OCI-LY3 (cell line): ENCODE data around the gene BICC1.

ENCODE experiments used
- H2AFZ ChIP-seq: fragments of 200-600, 300-600 bp; shearing (Covaris generic); 2 replicates; pipeline ENCODE4 v1.6.0; 2014; ENCODE audit warnings: antibody characterized with exemption, low read depth, low read length
- H3K27ac ChIP-seq: fragments of 200-600, 300-600 bp; sonication (generic); 2 replicates; pipeline ENCODE4 v1.5.1; 2014; ENCODE audit warnings: mild to moderate bottlenecking, low read length, moderate library complexity, mixed read lengths
- H3K27me3 ChIP-seq: fragments of 200-600, 300-600 bp; sonication (generic); 2 replicates; pipeline ENCODE4 v1.6.1; 2014; ENCODE audit warnings: low read depth, low read length, mixed read lengths
- H3K36me3 ChIP-seq: fragments of 200-600, 300-600 bp; sonication (generic); replicated peaks from 2 replicates; pipeline ENCODE3; 2014; ENCODE audit warnings: low read depth, low read length, mixed read lengths
- H3K4me1 ChIP-seq: fragments of 300-600, 200-600 bp; sonication (generic); 2 replicates; pipeline ENCODE4 v1.6.1; 2014; ENCODE audit warnings: low read length, mixed read lengths
- H3K4me2 ChIP-seq: fragments of 200-600, 300-600 bp; sonication (generic); 2 replicates; pipeline ENCODE4 v1.6.1; 2014; ENCODE audit warnings: low read length, mixed read lengths
- H3K4me3 ChIP-seq: fragments of 300-600, 200-600 bp; sonication (generic); 2 replicates; pipeline ENCODE4 v1.5.1; 2014; ENCODE audit warnings: antibody characterized with exemption, mild to moderate bottlenecking, low read length, moderate library complexity
- H3K79me2 ChIP-seq: fragments of 300-600, 200-600 bp; shearing (Covaris generic); 2 replicates; pipeline ENCODE4 v1.6.1; 2014; ENCODE audit warnings: mild to moderate bottlenecking, low read length, mixed read lengths
- H3K9ac ChIP-seq: fragments of 300-600, 200-600 bp; shearing (Covaris generic); 2 replicates; pipeline ENCODE4 v1.6.0; 2014; ENCODE audit warnings: mild to moderate bottlenecking, low read length, moderate library complexity
- H3K9me3 ChIP-seq: fragments of 200-600, 300-600 bp; shearing (Covaris generic); 2 replicates; pipeline ENCODE4 v1.6.1; 2014; ENCODE audit warnings: low read length, mixed read lengths; ENCODE audit not compliant: insufficient read depth
- H4K20me1 ChIP-seq: fragments of 200-600, 300-600 bp; sonication (generic); 2 replicates; pipeline ENCODE4 v1.6.1; 2016; ENCODE audit warnings: low read length, mixed read lengths; ENCODE audit not compliant: insufficient read depth
- EZH2phosphoT487 ChIP-seq: fragments of 200-600 bp; shearing (Covaris generic); IDR thresholded peaks from 2 replicates; pipeline ENCODE4 v1.6.1; 2018; ENCODE audit warnings: antibody characterized with exemption, mixed run types, low read depth
- TF ChIP-seq, protein P1 (sequence below): fragments of 200-600, 300-600 bp; sonication (generic); IDR thresholded peaks from 2 replicates; pipeline ENCODE4 v1.5.1; 2014; ENCODE audit warnings: antibody characterized with exemption, low read length, low read depth

Gene BICC1

GRCh38 chr10:58515291-58515941 lies 2.7 kb downstream of the BICC1 start:
- Histone ChIP-seq H3K4me1 (no peaks in the 10 kb centered on the region; the same call in 1 of the 2 replicates), H3K36me3 (no peaks in the 10 kb centered on the region), H3K27ac (no peak overlapping the region), H3K4me2 (no peak overlapping the region), H4K20me1 (no peaks in the 10 kb centered on the region), H3K79me2 (no peaks in the 10 kb centered on the region), H3K27me3 (no peaks in the 10 kb centered on the region), H3K9me3 (no peaks in the 10 kb centered on the region), H3K4me3 (no peak overlapping the region), H3K9ac (no peak overlapping the region), H2AFZ (no peak overlapping the region)
- TF ChIP-seq, protein P1, sequence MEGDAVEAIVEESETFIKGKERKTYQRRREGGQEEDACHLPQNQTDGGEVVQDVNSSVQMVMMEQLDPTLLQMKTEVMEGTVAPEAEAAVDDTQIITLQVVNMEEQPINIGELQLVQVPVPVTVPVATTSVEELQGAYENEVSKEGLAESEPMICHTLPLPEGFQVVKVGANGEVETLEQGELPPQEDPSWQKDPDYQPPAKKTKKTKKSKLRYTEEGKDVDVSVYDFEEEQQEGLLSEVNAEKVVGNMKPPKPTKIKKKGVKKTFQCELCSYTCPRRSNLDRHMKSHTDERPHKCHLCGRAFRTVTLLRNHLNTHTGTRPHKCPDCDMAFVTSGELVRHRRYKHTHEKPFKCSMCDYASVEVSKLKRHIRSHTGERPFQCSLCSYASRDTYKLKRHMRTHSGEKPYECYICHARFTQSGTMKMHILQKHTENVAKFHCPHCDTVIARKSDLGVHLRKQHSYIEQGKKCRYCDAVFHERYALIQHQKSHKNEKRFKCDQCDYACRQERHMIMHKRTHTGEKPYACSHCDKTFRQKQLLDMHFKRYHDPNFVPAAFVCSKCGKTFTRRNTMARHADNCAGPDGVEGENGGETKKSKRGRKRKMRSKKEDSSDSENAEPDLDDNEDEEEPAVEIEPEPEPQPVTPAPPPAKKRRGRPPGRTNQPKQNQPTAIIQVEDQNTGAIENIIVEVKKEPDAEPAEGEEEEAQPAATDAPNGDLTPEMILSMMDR, result no peak
- no peak for TF ChIP-seq EZH2phosphoT487

DNA sequence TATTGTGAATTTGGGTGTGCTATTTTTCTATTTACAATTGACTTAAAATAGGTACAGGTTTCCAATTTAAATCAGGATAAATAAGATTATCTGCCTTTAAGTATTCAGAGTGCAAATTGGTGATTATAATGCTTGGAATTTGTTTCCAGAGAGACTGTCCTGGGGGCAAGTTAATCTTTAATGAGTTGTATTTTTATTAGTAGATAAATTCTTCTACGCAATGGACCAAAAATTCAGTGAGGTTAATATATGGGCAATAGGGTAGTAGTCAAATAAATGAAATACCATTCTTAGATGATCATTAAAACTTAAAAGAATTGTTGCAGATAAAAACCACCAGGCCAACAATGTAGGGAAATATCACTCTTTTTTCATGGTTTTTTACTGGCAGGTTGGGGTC lies 3.4 kb downstream of the BICC1 start:
- no peaks in the 10 kb centered on the region for H4K20me1 ChIP-seq
- TF ChIP-seq, protein P1, result no peak
- no peak for TF ChIP-seq EZH2phosphoT487
- no peak overlapping the region for H3K4me2 ChIP-seq
- no peak overlapping the region for H2AFZ ChIP-seq
- H3K9me3 ChIP-seq, result no peaks in the 10 kb centered on the region
- no peak overlapping the region for H3K4me3 ChIP-seq
- no peaks in the 10 kb centered on the region; the same call in 1 of the 2 replicates for H3K4me1 ChIP-seq
- no peak overlapping the region for H3K9ac ChIP-seq
- no peaks in the 10 kb centered on the region for H3K27me3 ChIP-seq
- H3K36me3 ChIP-seq, result no peaks in the 10 kb centered on the region
- no peaks in the 10 kb centered on the region for H3K79me2 ChIP-seq
- H3K27ac ChIP-seq, result no peak overlapping the region

DNA sequence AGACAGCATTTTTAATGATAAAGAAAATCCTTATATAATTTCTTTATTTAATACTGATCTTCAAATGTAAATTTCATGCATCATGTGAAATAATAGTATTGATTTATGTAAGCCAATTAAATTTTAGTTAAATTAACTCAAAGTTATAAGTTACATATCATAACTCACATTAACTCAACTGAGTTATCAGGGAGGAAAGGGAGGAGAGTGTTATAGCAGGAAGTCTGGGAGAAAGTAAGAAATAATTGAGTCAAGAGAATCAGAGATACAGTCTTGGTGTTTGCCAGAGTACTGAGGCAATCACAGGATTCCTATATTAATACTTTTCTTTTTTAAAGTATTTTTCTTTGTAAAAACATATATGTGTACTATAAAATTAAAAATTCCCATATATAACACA lies 4.0 kb downstream of the BICC1 start:
- Histone ChIP-seq H3K36me3 (no peaks in the 10 kb centered on the region), H3K4me1 (no peaks in the 10 kb centered on the region; the same call in 1 of the 2 replicates), H4K20me1 (no peaks in the 10 kb centered on the region), H3K4me3 (no peak overlapping the region), H3K4me2 (no peak overlapping the region), H3K9ac (no peak overlapping the region), H3K79me2 (no peaks in the 10 kb centered on the region), H3K27ac (no peak overlapping the region), H3K27me3 (no peaks in the 10 kb centered on the region), H2AFZ (no peak overlapping the region), H3K9me3 (no peaks in the 10 kb centered on the region)
- TF ChIP-seq EZH2phosphoT487, result no peak
- TF ChIP-seq, protein P1, result no peak

DNA sequence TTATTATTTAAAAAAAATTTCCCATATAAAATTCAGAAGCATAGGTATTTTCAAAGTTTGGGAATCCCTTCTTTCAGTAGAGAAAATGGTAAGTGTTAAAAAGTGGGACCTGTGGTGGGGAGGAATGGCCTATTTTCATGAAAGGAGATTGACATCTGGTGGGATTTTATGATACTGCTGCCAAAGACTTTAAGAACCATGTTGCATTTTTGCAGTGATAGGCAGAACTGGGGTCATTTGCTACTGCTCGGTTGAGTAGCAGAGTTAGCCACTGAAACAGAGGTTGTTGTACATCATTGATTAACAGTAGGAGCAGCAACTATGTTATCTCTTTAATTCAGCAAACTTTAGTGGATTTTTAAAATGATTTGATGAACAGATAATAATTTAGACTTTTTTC lies 4.4 kb downstream of the BICC1 start:
- Histone ChIP-seq H3K9me3 (no peaks in the 10 kb centered on the region), H3K9ac (no peak overlapping the region), H3K4me2 (no peak overlapping the region), H3K36me3 (no peaks in the 10 kb centered on the region), H3K27ac (no peak overlapping the region), H3K4me3 (no peak overlapping the region), H3K27me3 (no peaks in the 10 kb centered on the region), H4K20me1 (no peaks in the 10 kb centered on the region), H3K79me2 (no peaks in the 10 kb centered on the region), H3K4me1 (no peaks in the 10 kb centered on the region; the same call in 1 of the 2 replicates), H2AFZ (no peak overlapping the region)
- TF ChIP-seq, protein P1, result no peak
- TF ChIP-seq EZH2phosphoT487, result no peak
